GM21526 (cell line): ENCODE results near the gene FCHSD2.
"Not testable (repeated sequence)": the region's sequence is repeated elsewhere in the genome, so short reads cannot be mapped to it uniquely, and the experiment has no call there.

ENCODE experiments used
- ATAC-seq: cut with Tn5 transposase; IDR thresholded peaks from one replicate; pipeline ENCODE4 v1.9.1; 2021; ENCODE audit warnings: moderate library complexity; ENCODE audit not compliant: unreplicated experiment, low FRiP score

FCHSD2 gene

DNA sequence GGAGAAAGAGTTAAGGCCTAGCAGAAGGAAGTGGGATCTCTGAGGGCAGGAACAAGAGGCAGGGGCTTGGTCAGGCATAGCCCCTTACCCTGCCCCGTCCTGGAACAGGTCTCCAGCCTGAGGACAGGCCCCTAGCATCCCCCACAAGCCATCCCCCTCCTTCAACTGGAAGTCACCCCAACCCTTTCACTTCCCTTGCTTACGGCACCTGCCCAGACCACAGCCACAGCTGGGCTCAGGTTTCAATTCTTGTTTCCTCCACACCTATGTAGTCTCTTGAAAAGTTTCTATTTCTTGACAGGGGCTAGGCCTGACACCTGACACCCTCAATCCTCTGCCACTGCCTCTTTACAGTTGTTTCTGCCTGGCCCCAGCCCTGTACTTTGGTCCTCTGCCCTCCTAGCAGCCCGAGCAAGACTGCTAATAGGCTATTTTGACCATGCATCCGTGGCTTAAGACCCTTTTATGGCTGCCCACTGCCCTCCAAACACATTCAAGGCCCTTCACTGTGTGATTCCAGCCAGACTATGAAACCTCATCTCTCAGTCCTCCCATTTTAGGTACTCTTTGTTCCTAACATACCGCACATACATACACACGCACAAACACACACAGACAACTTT lies 10.9 kb upstream of the FCHSD2 start:
- peak; percentile 66 for ATAC-seq

DNA sequence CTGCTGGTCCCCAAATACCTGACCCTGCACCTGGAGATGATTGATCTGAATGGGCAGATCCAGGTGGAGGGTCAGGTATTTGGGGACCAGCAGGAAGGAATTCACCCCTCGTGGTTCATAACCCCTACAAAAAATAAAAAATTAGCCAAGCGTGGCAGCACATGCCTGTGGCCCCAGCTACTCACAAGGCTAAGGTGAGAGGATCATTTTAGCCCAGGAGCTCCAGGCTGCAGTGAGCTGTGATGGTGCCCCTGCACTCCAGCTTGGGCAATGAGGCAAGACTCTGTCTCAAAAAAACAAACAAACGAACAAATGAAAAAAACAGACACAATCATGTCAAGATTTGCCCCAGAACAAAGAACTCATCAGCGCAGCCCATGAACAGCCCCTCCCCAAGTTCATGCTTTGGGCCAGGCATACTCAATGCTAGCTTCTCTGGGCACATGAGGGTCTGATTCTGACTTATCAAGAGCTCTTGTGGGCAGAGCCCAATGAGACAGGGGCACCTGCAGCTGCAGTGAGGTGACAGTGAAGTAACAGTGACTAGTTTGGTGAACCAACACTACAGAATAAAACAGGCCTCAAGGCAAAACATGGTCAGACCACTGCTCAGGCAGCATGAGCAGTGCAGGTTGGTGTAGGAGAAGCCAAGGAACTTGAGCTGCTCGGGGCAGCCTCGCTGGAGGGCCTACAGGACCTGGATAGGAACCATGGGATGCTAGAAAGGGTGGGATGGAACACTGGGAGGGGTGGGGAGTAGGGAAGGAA lies 10.2 kb upstream of the FCHSD2 start:
- no peak for ATAC-seq

DNA sequence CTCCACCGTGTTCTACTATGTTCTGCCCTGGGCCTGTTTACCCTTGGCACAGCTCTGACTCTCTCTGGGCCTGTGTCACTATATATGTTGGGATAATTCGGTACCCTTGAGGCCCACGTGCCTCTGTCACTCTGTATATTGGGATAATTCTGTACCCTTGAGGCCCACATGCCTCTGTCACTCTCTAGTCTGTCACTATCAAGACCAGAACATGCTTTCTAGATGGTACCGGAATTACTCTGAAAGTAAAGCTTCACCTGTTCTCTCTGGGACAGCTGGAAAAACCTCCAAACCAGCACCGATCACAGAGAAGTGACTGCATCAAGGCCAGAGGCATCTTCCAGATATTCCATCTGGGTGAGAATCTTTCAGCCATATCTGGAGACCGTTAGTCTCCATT lies 9.3 kb upstream of the FCHSD2 start:
- no peak for ATAC-seq

DNA sequence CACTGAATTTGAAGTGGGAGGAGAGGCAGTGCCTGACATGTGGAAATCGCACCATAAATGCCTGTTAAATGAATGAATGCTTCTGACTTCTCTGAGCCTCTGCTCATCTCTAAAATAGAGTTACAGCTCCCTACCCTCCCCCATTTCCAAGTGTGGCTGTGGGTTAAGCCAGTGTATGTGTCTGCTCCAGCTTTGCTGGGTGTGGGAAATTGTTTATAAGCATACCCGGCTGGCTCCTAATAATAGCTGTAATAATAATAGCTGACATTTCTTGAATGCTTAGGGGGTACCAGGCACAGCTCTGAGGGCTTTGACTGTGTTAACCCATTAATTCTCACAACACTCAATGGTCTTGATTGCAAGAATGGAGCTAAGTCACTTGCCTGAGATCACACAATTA lies 7.0 kb upstream of the FCHSD2 start:
- no peak for ATAC-seq

DNA sequence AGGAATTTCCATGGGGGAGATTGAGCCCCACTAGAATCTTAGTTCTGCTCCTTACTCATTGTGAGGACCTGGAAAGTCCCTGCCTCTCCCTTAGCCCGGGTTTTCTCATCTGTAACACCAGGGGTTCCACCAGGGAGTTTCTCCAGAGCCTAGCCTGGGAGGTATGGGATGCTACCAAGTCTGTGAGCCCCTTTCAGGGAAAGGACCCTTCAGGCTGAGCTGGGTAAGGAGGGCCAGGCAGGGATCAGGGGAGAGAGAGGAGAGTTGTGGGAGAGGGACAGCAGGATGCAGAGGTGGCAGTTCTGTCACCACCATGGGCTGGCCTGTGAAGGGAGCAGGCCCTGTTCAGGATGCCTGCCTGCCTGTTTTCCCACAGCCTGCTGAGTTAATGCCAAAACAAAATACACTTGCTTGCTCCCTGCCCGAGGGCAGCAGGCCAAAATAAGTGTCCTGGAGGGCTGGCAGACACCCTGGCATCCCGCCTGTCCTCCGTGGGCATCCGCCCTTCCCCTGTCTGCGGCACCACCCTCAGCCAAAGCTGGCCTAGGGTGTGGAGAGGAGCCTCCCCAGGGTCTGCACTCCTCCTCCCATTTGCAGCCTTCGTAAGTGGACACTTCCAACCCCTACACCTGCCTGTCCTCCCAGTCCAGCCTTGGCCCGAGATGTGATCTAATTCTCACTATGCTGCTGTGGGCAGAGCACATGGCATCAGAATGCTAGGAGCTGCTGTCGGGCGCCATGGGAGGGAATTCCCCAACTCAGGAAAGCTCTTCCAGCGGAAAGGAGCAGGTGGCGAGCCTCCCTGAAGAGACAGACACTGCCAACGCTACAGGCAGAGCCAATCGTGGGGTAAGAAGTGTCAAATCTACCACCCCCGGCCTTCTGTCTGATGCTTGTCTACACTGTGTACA lies 5.9 kb upstream of the FCHSD2 start:
- no peak for ATAC-seq

DNA sequence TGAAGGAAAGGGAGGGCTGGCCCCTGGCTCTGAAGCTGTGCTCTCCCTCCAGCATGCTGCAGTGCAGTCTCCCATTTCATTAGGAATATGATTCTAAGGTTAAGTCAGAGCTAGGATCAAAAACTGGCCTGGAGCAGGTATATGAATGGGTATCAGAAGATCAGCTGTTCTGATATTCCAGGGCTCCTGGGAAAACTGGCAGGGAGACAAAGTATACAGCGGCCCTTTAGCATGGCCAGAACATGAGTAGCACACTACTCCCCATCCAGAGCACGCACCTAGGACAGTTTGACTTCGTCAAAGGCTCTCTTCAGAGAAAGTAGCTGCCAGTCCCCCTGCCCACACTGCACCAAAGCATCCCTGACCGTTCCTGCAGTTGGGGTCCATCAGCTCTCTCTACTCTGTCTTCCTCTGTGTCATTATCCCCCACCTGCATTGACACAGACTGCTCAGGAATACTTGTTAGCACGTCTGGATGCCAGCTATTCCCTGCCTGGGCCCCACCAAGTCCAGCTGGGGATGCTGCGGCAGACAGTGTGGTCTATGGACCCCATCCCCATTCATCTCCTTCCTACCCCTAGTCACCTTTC lies 4.0 kb upstream of the FCHSD2 start:
- no peak for ATAC-seq

DNA sequence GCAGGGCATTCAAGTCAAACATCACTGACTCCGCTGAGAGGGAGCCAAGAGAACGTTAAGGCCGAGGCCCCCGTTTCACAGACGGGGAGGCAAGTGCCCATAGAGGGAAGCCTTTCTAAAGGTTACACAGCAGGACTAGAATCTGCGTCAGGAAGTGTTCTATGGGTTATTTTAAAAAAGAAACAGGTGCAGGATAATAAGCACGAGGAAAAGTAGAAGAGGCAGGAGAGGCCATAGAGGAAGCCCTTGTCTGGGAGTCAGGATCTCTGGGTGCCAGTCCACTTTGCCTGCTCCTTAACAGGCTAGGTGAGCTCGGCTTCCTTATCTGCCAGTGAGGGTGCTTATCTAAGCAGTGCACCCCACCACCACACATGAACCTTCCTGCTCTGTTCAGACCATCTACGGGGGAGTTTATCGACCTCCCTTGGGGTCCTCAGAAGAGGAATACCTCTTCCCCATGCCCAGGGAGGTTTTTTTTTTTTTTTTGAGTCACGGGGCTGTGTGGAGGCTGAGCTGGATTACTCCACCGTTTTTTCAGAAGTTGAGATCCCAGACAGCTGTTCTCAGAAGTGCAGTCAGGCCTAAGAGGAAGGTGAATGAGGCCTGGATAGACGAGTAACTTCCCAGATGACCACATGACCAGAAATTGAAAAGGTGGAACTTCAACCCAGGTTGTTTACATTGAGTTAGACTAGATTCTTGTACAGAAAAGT lies 1.2 kb upstream of the FCHSD2 start:
- ATAC-seq = no peak

DNA sequence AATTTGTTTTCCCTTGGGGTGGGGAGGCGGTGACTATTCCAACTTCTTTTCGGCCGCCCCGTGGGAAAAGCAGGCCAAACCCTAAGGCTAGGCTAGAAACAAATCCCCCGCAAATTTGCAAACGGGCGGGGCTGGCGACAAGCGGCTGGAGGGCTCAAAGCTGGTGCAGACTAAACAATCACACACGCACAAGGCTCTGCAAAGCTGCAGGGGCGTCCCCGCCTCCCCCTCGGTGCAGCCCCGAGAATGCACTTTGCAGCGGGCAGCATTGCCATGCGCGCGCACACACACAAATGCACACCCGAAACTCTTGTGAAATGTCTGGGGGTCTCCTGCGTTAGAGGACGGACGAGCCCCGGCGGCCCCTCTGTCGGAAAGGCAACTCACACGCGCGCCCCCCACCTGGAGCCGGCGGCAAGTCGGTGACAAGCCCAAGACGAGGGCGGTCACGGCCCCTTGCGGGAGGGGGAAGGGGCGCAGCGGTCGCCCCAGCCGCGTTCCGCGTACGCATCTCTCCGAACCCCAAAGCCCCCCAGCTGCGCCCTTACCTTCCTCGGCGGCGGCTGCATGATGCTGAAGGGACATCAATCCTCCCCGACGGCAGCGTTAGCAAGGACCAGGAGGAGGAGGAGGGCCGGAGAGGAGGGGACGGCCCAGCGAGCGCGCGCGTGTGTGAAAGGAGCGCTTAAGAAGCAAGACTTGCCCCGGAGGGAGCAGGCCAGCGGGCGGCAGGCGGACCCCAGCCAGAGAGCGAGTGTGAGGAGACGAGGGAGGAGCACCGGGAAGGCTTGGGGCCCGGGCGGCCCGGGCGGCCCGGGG lies 600 bp downstream of the FCHSD2 start:
- peak; percentile 4 for ATAC-seq

DNA sequence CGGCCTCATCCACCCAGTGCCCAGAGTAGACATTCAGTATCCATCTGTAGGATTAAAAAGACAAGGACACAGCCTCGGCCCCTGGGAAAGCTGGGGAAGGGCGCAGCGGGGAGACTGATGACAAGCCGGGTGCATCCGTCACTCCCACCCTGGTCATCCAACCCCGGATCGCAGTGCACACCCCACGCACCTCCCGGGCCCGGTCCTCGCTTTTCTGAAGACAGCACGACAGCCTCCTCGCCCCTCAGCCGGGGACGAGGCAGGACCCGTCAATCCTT lies 1.1 kb downstream of the FCHSD2 start:
- no peak for ATAC-seq

DNA sequence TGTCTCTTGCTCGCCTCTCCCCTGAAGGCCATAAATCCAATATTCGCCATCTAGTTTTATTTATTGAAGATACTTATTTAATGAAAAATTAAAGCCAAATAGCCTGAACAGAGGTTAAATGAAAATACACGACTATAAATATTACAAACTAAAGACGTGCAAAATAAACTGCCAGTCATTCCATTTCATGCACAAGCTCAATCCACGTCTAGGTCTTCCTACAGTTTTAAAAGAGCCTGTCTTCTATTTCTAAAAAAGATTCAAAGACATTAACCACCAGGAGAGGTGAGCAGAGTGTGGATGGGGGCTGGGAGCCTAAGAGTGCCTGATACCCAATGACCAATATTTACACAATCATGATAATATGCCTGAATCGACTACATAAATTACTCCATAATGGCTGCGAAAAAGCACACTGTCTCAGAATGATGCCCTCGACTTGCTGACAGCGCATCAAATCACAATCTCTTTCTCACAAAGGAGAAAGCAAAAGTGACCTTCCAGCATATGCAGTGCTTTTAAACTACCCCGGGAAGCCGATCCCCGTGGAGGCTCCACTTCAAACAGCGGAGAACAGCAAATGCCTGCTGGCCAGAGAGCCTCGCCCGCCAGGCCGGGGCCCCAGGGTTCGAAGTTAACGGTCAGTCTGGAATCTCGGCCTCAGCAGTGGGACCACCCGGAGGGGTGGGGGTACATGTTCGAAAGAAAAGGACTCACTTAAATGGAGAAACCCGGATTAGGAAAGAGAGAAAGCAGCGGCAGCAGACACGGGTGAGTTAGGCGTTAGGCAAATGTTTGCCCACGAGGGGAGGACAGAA lies 1.7 kb downstream of the FCHSD2 start:
- ATAC-seq = no peak

DNA sequence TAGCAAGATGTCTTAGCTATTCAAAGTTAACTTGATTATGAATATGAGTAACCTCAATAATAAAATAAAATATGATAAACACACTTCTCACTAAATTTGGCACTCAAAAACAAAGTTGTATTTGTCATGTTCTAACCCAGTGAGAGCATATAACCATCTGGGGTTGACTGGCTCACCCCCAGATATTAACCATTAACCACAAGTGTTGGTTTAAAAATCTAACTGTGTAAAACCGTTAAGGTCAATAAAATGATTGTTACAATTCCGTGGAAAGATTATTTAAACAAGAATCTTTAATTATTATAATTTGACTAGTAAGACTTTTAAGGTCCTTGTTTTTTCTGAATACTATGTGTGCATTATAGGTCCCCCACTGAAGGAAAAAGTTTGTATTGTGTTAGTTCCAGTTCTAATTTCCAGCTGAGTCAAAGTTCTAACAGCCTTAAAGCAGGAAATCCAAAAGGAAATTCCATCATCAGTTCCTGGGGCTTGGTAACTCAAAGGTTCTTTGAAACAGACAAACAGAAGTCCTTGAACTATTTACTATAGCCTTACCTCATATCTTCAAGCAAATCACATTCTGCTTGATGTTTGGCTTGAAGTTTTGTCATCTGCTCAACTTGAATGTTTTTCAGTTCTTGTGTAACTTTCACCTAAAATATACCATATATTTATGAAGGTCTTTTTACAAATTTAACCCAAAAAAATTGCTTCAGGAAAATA lies 2.5 kb downstream of the FCHSD2 start:
- ATAC-seq = no peak

DNA sequence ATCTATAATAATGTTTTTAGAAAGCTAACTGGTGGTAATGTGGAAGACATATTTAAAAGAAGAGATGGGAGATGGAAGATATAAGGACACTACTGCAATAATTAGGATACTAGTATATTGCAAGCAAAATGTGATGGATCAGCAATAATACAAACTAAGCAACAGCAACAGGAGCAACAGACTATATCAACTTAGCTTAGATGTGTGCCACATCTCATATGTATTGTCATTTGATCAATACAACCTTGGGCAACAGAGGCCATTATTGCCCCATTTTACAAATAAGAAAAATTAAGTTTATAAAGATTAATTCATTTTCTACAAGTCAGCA lies 4.2 kb downstream of the FCHSD2 start:
- ATAC-seq = no peak

DNA sequence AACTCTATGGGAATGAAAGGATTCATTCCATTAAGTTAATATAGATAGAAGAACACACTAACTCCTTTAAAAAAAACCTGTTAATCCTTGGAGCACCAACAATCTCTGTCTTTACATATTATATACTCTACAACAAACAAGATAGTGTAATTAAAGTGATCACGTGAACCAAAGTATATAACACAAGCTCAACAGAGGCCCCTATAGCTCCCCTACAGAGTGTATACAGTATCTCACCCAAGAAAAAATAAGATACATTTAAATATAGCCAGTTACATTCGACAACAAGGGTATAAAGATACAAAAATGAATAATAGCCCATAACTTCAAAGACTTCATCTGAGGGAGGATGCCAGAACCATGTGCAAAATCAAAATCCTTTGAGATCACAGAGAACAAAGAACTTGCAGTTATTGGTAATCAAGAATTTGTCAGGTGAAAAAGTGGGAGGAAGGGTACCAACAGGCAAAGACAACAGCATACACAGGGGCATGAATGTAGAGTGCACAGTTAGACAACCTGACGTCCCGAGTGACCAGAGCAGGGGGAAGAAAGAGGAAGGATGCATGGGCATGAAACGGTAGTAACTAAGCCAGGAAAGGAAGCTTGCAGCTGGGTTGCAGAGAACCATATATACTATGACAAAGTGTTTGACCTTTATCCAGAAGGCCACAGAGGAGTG lies 4.7 kb downstream of the FCHSD2 start:
- ATAC-seq = no peak

DNA sequence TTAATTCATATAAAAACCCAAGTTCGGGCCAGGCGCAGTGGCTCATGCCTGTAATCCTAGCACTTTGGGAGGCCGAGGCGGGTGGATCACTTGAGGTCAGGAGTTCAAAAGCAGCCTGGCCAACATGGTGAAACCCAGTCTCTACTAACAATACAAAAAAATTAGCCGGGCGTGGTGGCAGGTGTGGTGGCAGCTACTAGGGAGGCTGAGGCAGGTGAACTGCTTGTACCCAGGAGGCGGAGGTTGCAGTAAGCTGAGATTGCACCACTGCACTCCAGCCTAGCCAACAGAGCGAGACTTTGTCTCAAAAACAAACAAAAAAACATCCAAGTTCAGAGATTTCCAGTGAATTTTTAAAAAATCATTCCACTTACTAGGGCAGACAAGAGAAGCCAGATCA lies 5.4 kb downstream of the FCHSD2 start:
- ATAC-seq = not testable (repeated sequence)

DNA sequence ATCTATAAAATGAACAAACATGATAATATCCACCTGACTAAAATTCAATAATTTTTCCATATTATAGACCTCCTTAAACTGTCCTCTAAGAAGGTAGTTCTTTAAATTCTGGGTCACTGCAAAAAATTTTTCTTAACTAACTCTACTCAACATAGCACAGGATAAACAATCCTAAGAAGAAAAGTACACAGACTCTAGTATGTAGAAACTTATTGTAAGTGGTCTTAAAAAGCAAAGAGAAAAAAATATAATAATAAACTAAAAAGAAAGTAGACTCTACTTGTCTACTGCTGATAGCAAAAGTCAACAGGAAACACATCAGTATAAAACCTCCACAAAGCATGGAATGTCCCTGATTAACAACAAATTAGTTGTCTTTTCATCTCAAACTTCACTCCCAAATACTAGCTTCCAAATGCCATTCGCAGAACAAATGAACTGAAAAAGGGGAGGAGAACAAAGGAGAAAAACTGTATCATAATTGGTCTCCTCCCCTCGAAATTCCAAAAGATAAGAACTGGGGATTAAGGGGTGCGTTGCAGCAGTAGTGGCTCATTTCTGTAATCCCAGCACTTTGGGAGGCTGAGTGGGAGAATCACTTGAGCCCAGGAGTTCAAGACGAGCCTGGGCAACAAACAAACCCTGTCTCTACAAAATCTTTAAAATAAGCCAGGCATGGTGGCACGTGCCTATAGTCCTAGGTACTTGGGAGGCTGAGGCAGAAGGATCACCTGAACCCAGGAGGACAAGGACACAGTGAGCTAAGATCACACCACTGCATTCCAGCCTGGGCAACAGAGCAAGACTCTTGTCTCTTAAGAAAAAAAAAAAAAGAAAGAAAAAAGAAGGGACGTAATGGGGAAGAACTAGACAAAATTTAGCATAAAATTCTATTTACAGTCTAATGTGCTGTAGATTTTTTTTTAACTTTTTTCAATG lies 6.5 kb downstream of the FCHSD2 start:
- no peak for ATAC-seq

DNA sequence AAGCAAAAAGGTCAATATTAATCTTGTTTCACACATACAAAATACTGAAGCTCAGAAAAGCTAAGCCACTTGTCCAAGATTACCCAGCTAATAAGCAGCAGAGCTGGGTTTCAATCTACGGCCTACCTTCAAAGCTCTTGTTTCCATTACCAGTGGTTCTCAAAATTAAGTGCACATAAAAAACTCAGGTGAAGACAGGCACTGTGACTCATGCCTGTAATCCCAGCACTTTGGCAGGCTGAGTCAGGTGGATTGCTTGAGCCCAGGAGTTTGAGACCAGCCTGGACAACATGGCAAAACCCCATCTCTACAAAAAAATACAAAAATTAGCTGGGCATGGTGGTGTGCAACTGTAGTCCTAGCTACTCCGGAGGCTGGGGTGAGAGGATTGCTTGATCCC lies 9.8 kb downstream of the FCHSD2 start:
- ATAC-seq = not testable (repeated sequence)

DNA sequence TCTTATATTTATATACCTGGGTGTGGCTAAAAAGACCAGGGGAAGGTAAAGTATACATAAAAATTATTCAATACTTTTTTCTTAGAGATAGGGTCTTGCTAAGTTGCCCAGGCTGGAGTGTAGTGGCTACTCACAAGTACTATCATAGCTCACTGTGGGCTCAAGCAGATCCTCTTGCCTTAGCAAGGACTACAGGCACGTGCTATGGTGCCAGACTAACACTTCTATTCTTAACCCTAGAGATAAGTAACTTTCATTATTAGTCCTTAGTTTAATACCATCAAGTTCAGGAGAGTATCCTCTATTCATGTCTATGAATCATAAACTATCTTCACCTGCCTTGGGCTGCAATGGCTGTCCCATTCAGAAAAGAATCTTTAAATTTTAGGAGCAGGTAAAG lies 11.9 kb downstream of the FCHSD2 start:
- no peak for ATAC-seq
